Right atrium auricular region (tissue), 2 donors: ENCODE measurements around the gene ABCD3. TPM values are rescaled to one million over a fixed set of nuclear protein-coding genes. Genes with fewer than 3 reads are reported as not detected.

Experiments used
- total RNA-seq, 2 donors: library from RNA; depleted of rRNA; stranded (reverse); fragments of >200 nt; gene quantifications; one replicate each; pipeline ENCODE4 v1.1.0, GENCODE V29; 2016

Gene ABCD3
- total RNA-seq, 2 donors from 2014 or later = 24.6 to 54.1 TPM

Other genes with a start within 250 kb of the ABCD3 start
- gene ARHGAP29, start 180.8 kb upstream of the ABCD3 start, total RNA-seq = 10 to 100 TPM; 25.8 to 29.9 TPM
- gene F3, start 123.4 kb downstream of the ABCD3 start, total RNA-seq = 10 to 100 TPM; 25.6 to 29.5 TPM